ENCODE measurements around the gene HSPB8.

HSPB8 gene

DNA sequence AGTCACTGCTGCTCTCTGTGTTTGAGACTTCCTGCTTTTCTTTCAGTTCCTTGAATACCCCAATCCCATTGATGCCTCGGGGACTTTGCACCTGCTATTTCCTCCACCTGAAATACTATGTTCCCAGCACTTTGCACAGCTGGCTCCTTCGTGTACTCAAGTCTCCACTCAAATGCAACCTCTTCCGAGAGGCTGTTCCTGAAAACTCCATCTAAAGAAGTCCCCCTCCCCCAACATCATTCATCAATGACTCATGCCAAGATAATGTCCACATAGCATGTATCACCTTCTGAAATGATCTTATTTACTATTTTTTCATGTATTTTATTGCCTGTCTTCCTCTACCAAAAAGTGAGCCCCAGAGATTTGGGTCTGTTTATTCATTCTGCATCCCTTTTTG is 48.6 kb downstream of the HSPB8 start:
- Histone ChIP-seq H3K36me3 (no peaks in the 10 kb centered on the region), H3K27me3 (no peaks in the 10 kb centered on the region), H3K4me1 (ENCODE audit: control insufficient read depth in 1 of 2, insufficient read depth in 1 of 2, low read depth in 1 of 2, low read length in 1 of 2) (no peaks in the 10 kb centered on the region), H3K27ac (no peak overlapping the region), H3K9me3 (no peaks in the 10 kb centered on the region), H3K4me3 (ENCODE audit: low read depth in 1 of 2, low read length in 1 of 2) (no peak overlapping the region)
- TF ChIP-seq, protein P1, sequence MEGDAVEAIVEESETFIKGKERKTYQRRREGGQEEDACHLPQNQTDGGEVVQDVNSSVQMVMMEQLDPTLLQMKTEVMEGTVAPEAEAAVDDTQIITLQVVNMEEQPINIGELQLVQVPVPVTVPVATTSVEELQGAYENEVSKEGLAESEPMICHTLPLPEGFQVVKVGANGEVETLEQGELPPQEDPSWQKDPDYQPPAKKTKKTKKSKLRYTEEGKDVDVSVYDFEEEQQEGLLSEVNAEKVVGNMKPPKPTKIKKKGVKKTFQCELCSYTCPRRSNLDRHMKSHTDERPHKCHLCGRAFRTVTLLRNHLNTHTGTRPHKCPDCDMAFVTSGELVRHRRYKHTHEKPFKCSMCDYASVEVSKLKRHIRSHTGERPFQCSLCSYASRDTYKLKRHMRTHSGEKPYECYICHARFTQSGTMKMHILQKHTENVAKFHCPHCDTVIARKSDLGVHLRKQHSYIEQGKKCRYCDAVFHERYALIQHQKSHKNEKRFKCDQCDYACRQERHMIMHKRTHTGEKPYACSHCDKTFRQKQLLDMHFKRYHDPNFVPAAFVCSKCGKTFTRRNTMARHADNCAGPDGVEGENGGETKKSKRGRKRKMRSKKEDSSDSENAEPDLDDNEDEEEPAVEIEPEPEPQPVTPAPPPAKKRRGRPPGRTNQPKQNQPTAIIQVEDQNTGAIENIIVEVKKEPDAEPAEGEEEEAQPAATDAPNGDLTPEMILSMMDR (IDR thresholded peaks at IDR 0.05), result no peak

- TF ChIP-seq, protein P1 (IDR thresholded peaks at IDR 0.05), result no peak
- H3K27ac ChIP-seq, result no peak overlapping the region
- no peaks in the 10 kb centered on the region for H3K27me3 ChIP-seq
- H3K9me3 ChIP-seq, result no peaks in the 10 kb centered on the region
- no peaks in the 10 kb centered on the region for H3K4me1 ChIP-seq (ENCODE audit: control insufficient read depth in 1 of 2, insufficient read depth in 1 of 2, low read depth in 1 of 2, low read length in 1 of 2)
- no peak overlapping the region for H3K4me3 ChIP-seq (ENCODE audit: low read depth in 1 of 2, low read length in 1 of 2)
- no peaks in the 10 kb centered on the region for H3K36me3 ChIP-seq
These were observed 50.5 kb downstream of the HSPB8 start for GRCh38 chr12:119229205-119229604.

DNA sequence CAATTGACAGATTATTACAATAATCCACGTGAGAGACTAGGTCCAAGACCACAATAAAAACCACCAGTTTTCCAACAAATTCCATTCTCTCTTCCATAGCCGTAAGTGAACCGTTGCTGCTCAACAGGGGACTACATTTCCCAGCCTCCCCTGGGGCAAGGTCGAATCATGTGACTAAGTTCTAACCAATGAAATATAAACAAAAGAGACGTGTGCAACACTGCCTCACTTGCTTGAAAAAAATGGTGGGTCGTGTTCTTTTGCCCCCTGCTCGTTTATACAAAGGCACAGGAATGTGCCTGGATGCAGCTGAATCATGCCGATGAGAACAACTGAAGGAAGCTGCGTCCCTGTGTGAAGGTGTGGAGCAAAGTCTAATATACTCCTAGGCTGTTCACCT is 51.1 kb downstream of the HSPB8 start:
- Histone ChIP-seq H3K36me3 (no peaks in the 10 kb centered on the region), H3K4me3 (ENCODE audit: low read depth in 1 of 2, low read length in 1 of 2) (no peak overlapping the region), H3K9me3 (no peaks in the 10 kb centered on the region), H3K27ac (no peak overlapping the region), H3K27me3 (no peaks in the 10 kb centered on the region), H3K4me1 (ENCODE audit: control insufficient read depth in 1 of 2, insufficient read depth in 1 of 2, low read depth in 1 of 2, low read length in 1 of 2) (no peaks in the 10 kb centered on the region)
- TF ChIP-seq, protein P1 (IDR thresholded peaks at IDR 0.05), result no peak

DNA sequence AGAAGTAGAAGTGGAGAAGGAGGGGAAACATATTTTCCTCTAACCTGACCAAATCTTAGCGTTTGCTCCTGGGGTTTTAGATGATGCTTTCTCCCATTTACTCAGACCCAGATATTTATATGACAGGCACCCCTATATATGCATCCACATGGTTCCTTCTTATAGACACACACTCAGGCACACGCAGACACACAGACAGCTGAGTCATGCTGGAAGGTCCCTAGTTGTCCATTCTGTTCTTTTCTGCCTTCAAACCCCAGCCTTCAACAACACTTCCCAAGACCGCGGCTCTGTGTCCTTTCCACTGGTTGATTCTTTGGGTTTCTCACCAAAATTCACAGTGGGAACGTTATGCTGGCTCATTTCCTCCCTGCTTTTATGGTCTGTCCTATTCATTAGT is 52.1 kb downstream of the HSPB8 start:
- Histone ChIP-seq H3K27ac (no peak overlapping the region), H3K4me1 (ENCODE audit: control insufficient read depth in 1 of 2, insufficient read depth in 1 of 2, low read depth in 1 of 2, low read length in 1 of 2) (no peaks in the 10 kb centered on the region), H3K4me3 (ENCODE audit: low read depth in 1 of 2, low read length in 1 of 2) (no peak overlapping the region), H3K36me3 (no peaks in the 10 kb centered on the region), H3K27me3 (no peaks in the 10 kb centered on the region), H3K9me3 (no peaks in the 10 kb centered on the region)
- TF ChIP-seq, protein P1 (IDR thresholded peaks at IDR 0.05), result no peak

DNA sequence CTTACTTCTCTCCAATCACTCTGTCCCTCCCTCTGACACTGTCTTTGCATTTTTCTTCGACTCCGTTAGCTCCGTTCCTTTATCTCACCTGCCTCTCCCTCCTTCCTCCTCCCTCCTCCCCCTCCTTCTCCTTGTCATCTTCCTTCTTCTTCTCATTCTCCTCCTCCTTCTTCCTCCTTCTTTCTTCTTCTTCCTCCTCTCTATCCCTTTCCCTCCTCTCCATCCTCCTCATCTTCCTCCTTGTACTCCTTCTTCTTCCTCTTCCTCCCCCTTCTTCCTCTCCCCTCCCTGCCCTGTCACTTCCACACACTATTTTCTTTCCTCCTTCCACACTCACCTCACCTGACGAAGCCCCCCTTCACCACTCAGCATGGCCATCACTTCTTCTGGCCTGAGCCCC is 53.0 kb downstream of the HSPB8 start:
- Histone ChIP-seq H3K4me1 (ENCODE audit: control insufficient read depth in 1 of 2, insufficient read depth in 1 of 2, low read depth in 1 of 2, low read length in 1 of 2) (no peaks in the 10 kb centered on the region), H3K27ac (no peak overlapping the region), H3K9me3 (no peaks in the 10 kb centered on the region), H3K36me3 (no peaks in the 10 kb centered on the region), H3K4me3 (ENCODE audit: low read depth in 1 of 2, low read length in 1 of 2) (no peak overlapping the region), H3K27me3 (no peaks in the 10 kb centered on the region)
- TF ChIP-seq, protein P1 (IDR thresholded peaks at IDR 0.05), result no peak

GRCh38 chr12:119235197-119235751 is 56.5 kb downstream of the HSPB8 start:
- Histone ChIP-seq H3K27ac (no peak overlapping the region), H3K9me3 (no peaks in the 10 kb centered on the region), H3K4me1 (ENCODE audit: control insufficient read depth in 1 of 2, insufficient read depth in 1 of 2, low read depth in 1 of 2, low read length in 1 of 2) (no peaks in the 10 kb centered on the region), H3K4me3 (ENCODE audit: low read depth in 1 of 2, low read length in 1 of 2) (no peak overlapping the region), H3K36me3 (no peaks in the 10 kb centered on the region), H3K27me3 (no peaks in the 10 kb centered on the region)
- TF ChIP-seq, protein P1 (IDR thresholded peaks at IDR 0.05), result no peak

Measured in neutrophil (primary cell).